ENCODE data around the gene EAF1. TPM values are rescaled to one million over a fixed set of nuclear protein-coding genes. Genes with fewer than 3 reads are reported as not detected.
"Not testable (repeated sequence)": the region's sequence is repeated elsewhere in the genome, so short reads cannot be mapped to it uniquely, and the experiment has no call there.

Gene EAF1
- total and polyA plus RNA-seq, 2 experiments from 2014 or later, result 9.4 to 45.4 TPM

DNA sequence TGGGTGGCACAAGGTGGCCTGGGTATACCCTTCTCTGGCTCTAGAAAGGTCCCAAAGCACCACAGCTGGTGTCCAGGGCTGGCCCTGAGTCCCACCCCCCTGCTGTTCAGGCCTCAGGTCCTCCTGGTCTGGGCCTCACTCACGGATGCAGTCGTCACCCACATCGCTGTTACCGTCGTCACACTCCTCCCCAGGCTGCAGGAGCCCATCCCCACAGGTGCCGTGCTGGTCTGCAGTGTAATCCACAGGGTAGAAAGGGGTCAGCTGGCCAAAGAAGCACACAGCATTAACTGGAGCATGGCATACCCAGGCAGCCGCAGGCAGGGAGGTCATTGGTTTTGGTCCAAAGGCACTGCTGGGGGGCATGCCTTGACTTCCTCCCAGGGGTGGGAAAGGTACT is 28.4 kb downstream of the EAF1 start:
- Histone ChIP-seq H3K36me3 (ENCODE audit: insufficient read depth) (no peaks in the 10 kb centered on the region), H3K4me1 (ENCODE audit: insufficient read depth) (no peaks in the 10 kb centered on the region), H3K4me2 (no peak overlapping the region), H3F3A (replicated peaks; ENCODE audit: low read depth) (no peaks in the 10 kb centered on the region), H4K20me1 (replicated peaks; ENCODE audit: insufficient read depth) (no peaks in the 10 kb centered on the region), H2AFZ (no peak overlapping the region), H3K27ac (ENCODE audit: low read depth) (no peak overlapping the region), H3K9me2 (ENCODE audit: insufficient read depth) (no peaks in the 10 kb centered on the region), H3K79me2 (replicated peaks; ENCODE audit: insufficient read depth) (no peaks in the 10 kb centered on the region), H3K27me3 (ENCODE audit: insufficient read depth) (no peaks in the 10 kb centered on the region), H3K4me3 (no peak overlapping the region)
- Mint-ChIP-seq H3K27ac (no peak overlapping the region), H3K27me3 (ENCODE audit: insufficient read depth, low read depth, poor library complexity) (peaks cover 2% of the 10 kb centered on the region), H3K36me3 (ENCODE audit: low read depth) (no peaks in the 10 kb centered on the region), H3K9me3 (no peaks in the 10 kb centered on the region), H3K4me1 (no peaks in the 10 kb centered on the region), H3K4me3 (no peak overlapping the region)
- ATAC-seq, result no peak
- no peak for DNase-seq (ENCODE audit: low spot score)
- no peak for TF ChIP-seq ZNF462 (CRISPR knock-in tag; IDR thresholded peaks at IDR 0.05)

DNA sequence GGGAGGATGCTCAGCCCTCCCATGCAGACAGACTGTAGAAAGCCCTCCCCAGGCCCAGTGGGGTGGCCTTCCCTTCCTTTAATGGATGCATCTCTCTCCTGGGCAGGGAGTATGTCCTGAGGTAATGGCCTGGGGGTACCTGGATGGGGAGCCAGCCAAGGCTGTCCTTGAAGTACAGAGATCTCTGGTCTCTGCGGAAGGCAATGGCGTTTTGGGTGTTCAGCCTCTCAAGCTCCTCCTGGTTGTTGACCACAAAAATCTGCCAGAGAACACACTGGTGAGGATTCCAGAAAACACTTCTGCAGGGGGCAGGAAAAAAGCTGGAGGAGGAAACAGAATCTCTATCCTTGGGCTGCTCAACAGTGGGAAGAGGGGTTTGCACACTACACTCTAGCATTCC is 28.9 kb downstream of the EAF1 start:
- Histone ChIP-seq H3K27me3 (ENCODE audit: insufficient read depth) (no peaks in the 10 kb centered on the region), H3K4me3 (no peak overlapping the region), H3K4me1 (ENCODE audit: insufficient read depth) (no peaks in the 10 kb centered on the region), H3K36me3 (ENCODE audit: insufficient read depth) (no peaks in the 10 kb centered on the region), H3K4me2 (no peak overlapping the region), H2AFZ (no peak overlapping the region), H3K27ac (ENCODE audit: low read depth) (no peak overlapping the region), H3K79me2 (replicated peaks; ENCODE audit: insufficient read depth) (no peaks in the 10 kb centered on the region), H4K20me1 (replicated peaks; ENCODE audit: insufficient read depth) (no peaks in the 10 kb centered on the region), H3K9me2 (ENCODE audit: insufficient read depth) (no peaks in the 10 kb centered on the region), H3F3A (replicated peaks; ENCODE audit: low read depth) (no peaks in the 10 kb centered on the region)
- H3K9me3 Mint-ChIP-seq, result no peaks in the 10 kb centered on the region
- no peaks in the 10 kb centered on the region for H3K36me3 Mint-ChIP-seq (ENCODE audit: low read depth)
- H3K4me3 Mint-ChIP-seq, result no peak overlapping the region
- peaks cover under 1% of the 10 kb centered on the region for H3K27me3 Mint-ChIP-seq (ENCODE audit: insufficient read depth, low read depth, poor library complexity)
- no peak overlapping the region for H3K27ac Mint-ChIP-seq
- DNase-seq (ENCODE audit: low spot score) (no peak), ATAC-seq (no peak)
- TF ChIP-seq ZNF114 (CRISPR knock-in tag; IDR thresholded peaks at IDR 0.05), result no peak
- H3K4me1 Mint-ChIP-seq, result no peaks in the 10 kb centered on the region

DNA sequence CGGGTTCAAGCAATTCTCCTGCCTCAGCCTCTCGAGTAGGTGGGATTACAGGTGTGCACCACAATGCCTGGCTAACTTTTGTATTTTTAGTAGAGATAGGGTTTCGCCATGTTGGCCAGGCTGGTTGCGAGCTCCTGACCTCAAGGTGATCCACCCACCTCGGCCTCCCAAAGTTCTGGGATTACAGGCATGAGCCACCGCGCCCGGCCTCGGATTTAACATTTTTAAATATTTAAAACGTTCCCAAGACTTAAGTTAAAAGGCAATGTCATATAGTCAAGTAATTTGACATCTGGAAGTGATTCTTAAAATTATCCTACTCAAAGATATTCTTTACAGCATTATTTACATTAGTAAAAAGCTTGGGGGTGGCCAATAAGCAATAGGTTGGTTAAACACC is 29.5 kb downstream of the EAF1 start:
- H3K4me1 Mint-ChIP-seq, ATAC-seq: not testable (repeated sequence)

More for the DNA sequence above, 29.5 kb downstream of the EAF1 start:
- H3K4me1 ChIP-seq (ENCODE audit: insufficient read depth); DNase-seq (ENCODE audit: low spot score); H3K36me3 Mint-ChIP-seq (ENCODE audit: low read depth); H3K9me2 ChIP-seq (ENCODE audit: insufficient read depth); H3K79me2 ChIP-seq (replicated peaks; ENCODE audit: insufficient read depth); H3F3A ChIP-seq (replicated peaks; ENCODE audit: low read depth); H3K4me3 Mint-ChIP-seq; H3K9me3 Mint-ChIP-seq; H3K27ac Mint-ChIP-seq; H4K20me1 ChIP-seq (replicated peaks; ENCODE audit: insufficient read depth); H3K36me3 ChIP-seq (ENCODE audit: insufficient read depth); H3K27me3 Mint-ChIP-seq (ENCODE audit: insufficient read depth, low read depth, poor library complexity); H3K27me3 ChIP-seq (ENCODE audit: insufficient read depth); H2AFZ ChIP-seq; H3K4me3 ChIP-seq; H3K4me2 ChIP-seq; H3K27ac ChIP-seq (ENCODE audit: low read depth): not testable (repeated sequence)
